GM23338 (cell line): ENCODE results near the gene DHRS4. TPM values are rescaled to one million over a fixed set of nuclear protein-coding genes. Genes with fewer than 3 reads are reported as not detected.

Experiments
- ATAC-seq: fragments of 200-7000 bp; cut with Tn5 transposase; 3 replicates; pipeline ENCODE4 v1.9.1; 2020
- DNase-seq: peaks from one replicate; pipeline ENCODE4 v3.0.0-alpha.2; 2015; ENCODE audit warnings: low spot score
- H2AFZ ChIP-seq: fragments of 200-600 bp; sonication (generic); 2 replicates; pipeline ENCODE4 v1.8.0; 2016; ENCODE audit warnings: antibody characterized with exemption, mild to moderate bottlenecking, moderate library complexity
- H3F3A ChIP-seq: fragments of 200-600 bp; sonication (generic); replicated peaks from 2 replicates; pipeline ENCODE4 v1.8.0; 2017; ENCODE audit warnings: antibody characterized with exemption, mixed run types, low read depth
- H3K27ac ChIP-seq: fragments of 200-600 bp; sonication (generic); 2 replicates; pipeline ENCODE4 v1.6.1; 2016; ENCODE audit warnings: low read depth
- H3K27me3 ChIP-seq: fragments of 200-600 bp; sonication (generic); 2 replicates; pipeline ENCODE4 v1.8.0; 2016; ENCODE audit warnings: mild to moderate bottlenecking, mixed run types, moderate library complexity; ENCODE audit not compliant: insufficient read depth
- H3K36me3 ChIP-seq: fragments of 200-600 bp; sonication (generic); 2 replicates; pipeline ENCODE4 v1.8.0; 2016; ENCODE audit warnings: mild to moderate bottlenecking; ENCODE audit not compliant: insufficient read depth
- H3K4me1 ChIP-seq: fragments of 200-600 bp; sonication (generic); 2 replicates; pipeline ENCODE4 v1.8.0; 2016; ENCODE audit warnings: mild to moderate bottlenecking, moderate library complexity; ENCODE audit not compliant: insufficient read depth
- H3K4me2 ChIP-seq: fragments of 200-600 bp; sonication (generic); 2 replicates; pipeline ENCODE4 v1.7.1; 2017; ENCODE audit warnings: mixed run types
- H3K4me3 ChIP-seq: fragments of 200-600 bp; sonication (generic); 2 replicates; pipeline ENCODE4 v1.6.1; 2016; ENCODE audit warnings: mixed run types
- H3K79me2 ChIP-seq: fragments of 200-600 bp; sonication (generic); replicated peaks from 2 replicates; pipeline ENCODE4 v1.8.0; 2017; ENCODE audit warnings: mild to moderate bottlenecking; ENCODE audit not compliant: insufficient read depth
- H3K9me2 ChIP-seq: fragments of 200-600 bp; sonication (generic); 2 replicates; pipeline ENCODE4 v1.8.0; 2017; ENCODE audit not compliant: insufficient read depth
- H4K20me1 ChIP-seq: fragments of 200-600 bp; sonication (generic); replicated peaks from 2 replicates; pipeline ENCODE4 v1.8.0; 2017; ENCODE audit warnings: mild to moderate bottlenecking; ENCODE audit not compliant: insufficient read depth
- H3K27ac Mint-ChIP-seq: 2 replicates; pipeline ENCODE4 v1.8.0; 2020; ENCODE audit warnings: inconsistent platforms, mild to moderate bottlenecking, moderate library complexity, mixed read lengths
- H3K27me3 Mint-ChIP-seq: 3 replicates; pipeline ENCODE4 v1.8.0; 2022; ENCODE audit warnings: low read depth, mild to moderate bottlenecking, moderate library complexity, mixed read lengths, inconsistent platforms; ENCODE audit not compliant: insufficient read depth, poor library complexity
- H3K36me3 Mint-ChIP-seq: 3 replicates; pipeline ENCODE4 v1.8.0; 2021; ENCODE audit warnings: low read depth, mild to moderate bottlenecking, inconsistent platforms, moderate library complexity, mixed read lengths
- H3K4me1 Mint-ChIP-seq: 3 replicates; pipeline ENCODE4 v1.8.0; 2020; ENCODE audit warnings: mild to moderate bottlenecking, inconsistent platforms, mixed read lengths
- H3K4me3 Mint-ChIP-seq: 3 replicates; pipeline ENCODE4 v1.8.0; 2021; ENCODE audit warnings: moderate library complexity, mild to moderate bottlenecking, inconsistent platforms, mixed read lengths
- H3K9me3 Mint-ChIP-seq: 3 replicates; pipeline ENCODE4 v1.8.0; 2020; ENCODE audit warnings: moderate library complexity, mild to moderate bottlenecking, inconsistent platforms, mixed read lengths
- CREB1 ChIP-seq: fragments of 250-450 bp; sonication (Bioruptor Pico); IDR thresholded peaks from 2 replicates; pipeline ENCODE4 v1.5.0; 2020; ENCODE audit warnings: low read depth, mild to moderate bottlenecking, moderate library complexity
- CTCF ChIP-seq, 2 experiments: fragments of 200-600 bp in 1 of 2; sonication (generic) in 1 of 2; conservative IDR thresholded peaks; 2 replicates each; pipeline versions ENCODE4 v1.5.1 to v1.6.1; 2016 to 2017; ENCODE audit warnings: antibody characterized with exemption in 2 of 2, low read depth in 2 of 2, mild to moderate bottlenecking in 2 of 2, moderate library complexity in 1 of 2
- ETS1 ChIP-seq: IDR thresholded peaks from 2 replicates; pipeline ENCODE4 v1.6.1; 2016; ENCODE audit warnings: antibody characterized with exemption
- JUNB ChIP-seq: IDR thresholded peaks from one replicate; pipeline ENCODE4 v1.6.1; 2016; ENCODE audit warnings: antibody characterized with exemption; ENCODE audit not compliant: unreplicated experiment
- NANOG ChIP-seq: IDR thresholded peaks from 2 replicates; pipeline ENCODE4 v1.6.1; 2016; ENCODE audit warnings: antibody characterized with exemption, borderline replicate concordance
- POLR2AphosphoS5 ChIP-seq: IDR thresholded peaks from 2 replicates; pipeline ENCODE4 v1.6.1; 2016; ENCODE audit warnings: antibody characterized with exemption, low read depth
- STAT1 ChIP-seq: IDR thresholded peaks from one replicate; pipeline ENCODE4 v1.6.1; 2016; ENCODE audit warnings: antibody characterized with exemption; ENCODE audit not compliant: unreplicated experiment
- ZNF462 ChIP-seq: fragments of 250-450 bp; sonication (Bioruptor Pico); IDR thresholded peaks from 2 replicates; pipeline ENCODE4 v1.5.0; 2020; ENCODE audit warnings: mild to moderate bottlenecking, moderate library complexity
- polyA plus RNA-seq: library from polyadenylated mRNA; unstranded; fragments of >200 nt; fragmentation: Nextera tagmentation; extraction: Ambion mirVana; gene quantifications from 2 replicates; pipeline ENCODE4 v1.2.1, GENCODE V29; 2016
- total RNA-seq: library from RNA; depleted of rRNA; stranded (reverse); fragments of >200 nt; shearing (Covaris generic); gene quantifications from 2 replicates; pipeline ENCODE4 v1.2.3, GENCODE V29; 2014

Gene DHRS4
- total and polyA plus RNA-seq, 2 experiments from 2014 or later, result 16.6 to 18.4 TPM

GRCh38 chr14:23941230-23941629, 12.3 kb upstream of the DHRS4 start:
- H3K4me1 ChIP-seq, result no peaks in the 10 kb centered on the region
- no peaks in the 10 kb centered on the region for H3F3A ChIP-seq
- Mint-ChIP-seq H3K27ac (no peak overlapping the region), H3K4me1 (no peaks in the 10 kb centered on the region), H3K27me3 (no peaks in the 10 kb centered on the region), H3K9me3 (peaks cover 3% of the 10 kb centered on the region; the same call in 2 of the 3 replicates), H3K4me3 (no peak overlapping the region), H3K36me3 (peaks cover 9% of the 10 kb centered on the region; the same call in 2 of the 3 replicates)
- no peaks in the 10 kb centered on the region for H3K27me3 ChIP-seq
- H3K27ac ChIP-seq, result no peak overlapping the region
- TF ChIP-seq ETS1 (no peak), STAT1 (no peak), NANOG (no peak), POLR2AphosphoS5 (no peak), JUNB (no peak), CREB1 (no peak), ZNF462 (no peak), CTCF (conservative IDR thresholded peaks at IDR 0.05; ENCODE audit: low read depth in 2 of 2) (no peak)
- H3K36me3 ChIP-seq, result no peaks in the 10 kb centered on the region
- no peak overlapping the region for H2AFZ ChIP-seq
- no peaks in the 10 kb centered on the region for H4K20me1 ChIP-seq
- no peak overlapping the region for H3K4me3 ChIP-seq
- H3K4me2 ChIP-seq, result no peak overlapping the region
- no peak for ATAC-seq
- no peaks in the 10 kb centered on the region for H3K79me2 ChIP-seq
- peaks cover 9% of the 10 kb centered on the region; the same call in 1 of the 2 replicates for H3K9me2 ChIP-seq
- DNase-seq, result no peak
